Measurements from ENCODE around the gene STEAP1.

STEAP1 gene

GRCh38 chr7:90211391-90212148, 57.3 kb downstream of the STEAP1 start, which contains the start of gene STEAP2:
Gene STEAP2, plus strand, starts transcription at chr7:90211740. Its CDS starts 13,343 bp downstream, at chr7:90225083.
- ATAC-seq (replicated peaks): peak; percentile 90 to 91
- DNase-seq: peak; percentile 6

DNA sequence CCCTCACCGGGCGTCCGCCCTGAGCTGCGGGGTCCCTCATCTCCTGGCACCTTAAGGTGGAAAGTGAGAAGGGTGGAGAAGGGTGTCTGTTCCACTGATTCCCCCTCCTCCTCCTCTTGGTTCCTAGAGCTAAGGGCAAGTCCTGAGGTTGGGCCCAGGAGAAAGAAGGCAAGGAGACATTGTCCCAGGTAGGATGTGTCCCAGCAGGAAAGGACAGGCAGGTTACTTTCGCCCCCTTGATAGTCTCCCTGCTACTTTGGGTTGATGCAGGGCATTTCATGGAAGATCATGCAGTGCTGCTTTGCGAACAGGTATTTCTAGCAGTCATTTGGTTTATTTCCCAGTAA, 57.9 kb downstream of the STEAP1 start:
- H3K4me3 Mint-ChIP-seq: no peak overlapping the region
- H3K27me3 Mint-ChIP-seq: peaks cover 19 to 23% of the 10 kb centered on the region in 2 donors
- DNase-seq (no peak), ATAC-seq (replicated peaks) (peak in 1 of 2 donors; percentile 8)
- H3K4me1 Mint-ChIP-seq: peaks cover 4 to 10% of the 10 kb centered on the region in 2 donors
- no peaks in the 10 kb centered on the region for H3K36me3 Mint-ChIP-seq
- no peak overlapping the region for H3K27ac Mint-ChIP-seq
- H3K9me3 Mint-ChIP-seq: peaks cover 0 to 2% of the 10 kb centered on the region in 2 donors

More at GRCh38 chr7:90211391-90212148, 57.3 kb downstream of the STEAP1 start, which contains the start of gene STEAP2:
- no peak within 1 kb of the TSS for H3K27ac Mint-ChIP-seq
- H3K36me3 Mint-ChIP-seq: no peaks in the 10 kb centered on the region
- peaks cover 19 to 23% of the 10 kb centered on the region in 2 donors for H3K27me3 Mint-ChIP-seq
- peaks cover 4 to 10% of the 10 kb centered on the region in 2 donors for H3K4me1 Mint-ChIP-seq
- H3K9me3 Mint-ChIP-seq: peaks cover 0 to 2% of the 10 kb centered on the region in 2 donors
- peak within 1 kb of the TSS; percentile 65 to 76 for H3K4me3 Mint-ChIP-seq

GRCh38 chr7:90213521-90213920, 59.3 kb downstream of the STEAP1 start:
- H3K4me1 Mint-ChIP-seq: peaks cover 4 to 10% of the 10 kb centered on the region in 2 donors
- ATAC-seq (replicated peaks) (no peak), DNase-seq (no peak)
- peaks cover 0 to 3% of the 10 kb centered on the region in 2 donors for H3K9me3 Mint-ChIP-seq
- H3K36me3 Mint-ChIP-seq: no peaks in the 10 kb centered on the region
- no peak overlapping the region for H3K4me3 Mint-ChIP-seq
- H3K27me3 Mint-ChIP-seq: peaks cover 19 to 24% of the 10 kb centered on the region in 2 donors
- H3K27ac Mint-ChIP-seq: no peak overlapping the region
